ENCODE results near the gene NTNG2.

- TF ChIP-seq CTCF (IDR thresholded peaks at IDR 0.05) (no peak), POLR2A (IDR thresholded peaks at IDR 0.05) (no peak)
Observed at GRCh38 chr9:132125361-132125760, 36.5 kb upstream of the NTNG2 start.
